Transverse colon (tissue), 4 donors: Measurements from ENCODE around the gene SLC6A1. TPM values are rescaled to one million over a fixed set of nuclear protein-coding genes. Genes with fewer than 3 reads are reported as not detected.
A peak's percentile ranks its signal among the peaks of the same experiment; 100 is the strongest.

Experiments used
- DNase-seq: peaks from one replicate; pipeline ENCODE4 v3.0.0-alpha.2; 2019
- H3K27ac ChIP-seq, 4 donors: fragments of 200-600 bp; sonication (generic); 2 replicates each; pipeline ENCODE4 v1.5.1; 2016 to 2018; ENCODE audit warnings: inconsistent platforms in 4 of 4
- H3K27me3 ChIP-seq: fragments of 200-600 bp; sonication (generic); 2 replicates; pipeline ENCODE4 v1.5.1; 2017; ENCODE audit warnings: inconsistent platforms
- H3K36me3 ChIP-seq, 4 donors: fragments of 200-600 bp; sonication (generic); 2 replicates each; pipeline ENCODE4 v1.5.1; 2017 to 2019; ENCODE audit warnings: inconsistent platforms in 4 of 4
- H3K4me1 ChIP-seq, 4 donors: fragments of 200-600 bp; sonication (generic); 2 replicates each; pipeline ENCODE4 v1.5.1; 2017 to 2020; ENCODE audit warnings: inconsistent platforms in 4 of 4
- H3K4me3 ChIP-seq, 4 donors: fragments of 200-600 bp; sonication (generic); 1 replicate in 1 of 4; 2 replicates in 3 of 4; pipeline versions ENCODE4 v1.5.1 to v1.6.1; 2017 to 2019; ENCODE audit warnings: inconsistent platforms in 4 of 4
- H3K9me3 ChIP-seq, 2 donors: fragments of 200-600 bp; sonication (generic); 2 replicates each; pipeline ENCODE4 v1.5.1; 2017 to 2019; ENCODE audit warnings: inconsistent platforms in 2 of 2
- CTCF ChIP-seq, 5 experiments: fragments of 200-600 bp in 3 of 5; fragments of 450-650 bp in 2 of 5; sonication (generic) in 3 of 5; IDR thresholded peaks; 1 replicate in 2 of 5; 2 replicates in 3 of 5; pipeline ENCODE4 v1.5.1; 2016 to 2017; ENCODE audit warnings: antibody characterized with exemption in 5 of 5, inconsistent platforms in 3 of 5, mild to moderate bottlenecking in 2 of 5, moderate library complexity in 1 of 5
- EP300 ChIP-seq: sonication (generic); formaldehyde crosslinking; IDR thresholded peaks from one replicate; pipeline ENCODE4 v1.6.1; 2017; ENCODE audit warnings: antibody characterized with exemption, low read depth
- POLR2A ChIP-seq: fragments of 450-650 bp; IDR thresholded peaks from one replicate; pipeline ENCODE4 v1.6.1; 2016; ENCODE audit warnings: antibody characterized with exemption, mild to moderate bottlenecking, moderate library complexity
- POLR2AphosphoS5 ChIP-seq, 3 donors: sonication (generic); formaldehyde crosslinking; IDR thresholded peaks; one replicate each; pipeline ENCODE4 v1.6.1; 2016; ENCODE audit warnings: antibody characterized with exemption in 3 of 3
- WGBS, 2 donors: methylation state at CpG; one replicate each; pipeline ENCODE4 v1.1.5; 2018; ENCODE audit warnings: low coverage in 1 of 2; 5-methylcytosine and 5-hydroxymethylcytosine counted together
- in situ Hi-C, 4 donors: fragments of 200-750 bp; cut with MboI; loops; one replicate each; pipeline versions ENCODE4 v1.15.0 to v1.15.1; 2017; ENCODE audit warnings: low sequenced_read_pairs in 3 of 4, low pct_ligation_motif_present in 1 of 4, low pct_unique_long_range_greater_than_20kb in 1 of 4
- intact Hi-C: fragments of 100-400 bp; cut with DNase I; formaldehyde crosslinking; loops from one replicate; pipeline ENCODE4 v1.15.1; 2023; ENCODE audit warnings: low total_unique reads
- total RNA-seq, 4 donors: library from RNA; depleted of rRNA; stranded (reverse); fragments of >200 nt; gene quantifications; one replicate each; pipeline ENCODE4 v1.1.0, GENCODE V29; 2016

Gene SLC6A1
- total RNA-seq, 4 donors from 2014 or later: 0.20 to 0.55 (median 0.48) TPM; not detected in 1

GRCh38 chr3:10948326-10948725, 44.2 kb upstream of the SLC6A1 start:
- in situ Hi-C loops (loop anchor here (10.0 to 25.0 kb wide), 2 partner anchors 106 to 389 kb away; no protein-coding TSS in a partner anchor), intact Hi-C loops (loop anchor here (5.0 kb wide), 1 partner anchor 109 kb away; no protein-coding TSS in a partner anchor)
- WGBS, 2 donors: 80 to 83% methylated on average over 4 to 6 of the region's 6 CpGs
- Histone ChIP-seq H3K27ac (no peak overlapping the region), H3K36me3 (no peaks in the 10 kb centered on the region), H3K4me3 (no peak overlapping the region), H3K9me3 (no peaks in the 10 kb centered on the region), H3K4me1 (no peaks in the 10 kb centered on the region), H3K27me3 (peaks cover 12% of the 10 kb centered on the region)
- no peak for DNase-seq
- TF ChIP-seq CTCF (IDR thresholded peaks at IDR 0.05) (no peak), POLR2AphosphoS5 (IDR thresholded peaks at IDR 0.05) (no peak), EP300 (no peak), POLR2A (no peak)

GRCh38 chr3:10949197-10949596, 43.4 kb upstream of the SLC6A1 start:
- Histone ChIP-seq H3K4me1 (no peaks in the 10 kb centered on the region), H3K36me3 (no peaks in the 10 kb centered on the region), H3K4me3 (no peak overlapping the region), H3K9me3 (no peaks in the 10 kb centered on the region), H3K27ac (no peak overlapping the region), H3K27me3 (peaks cover 12% of the 10 kb centered on the region)
- intact Hi-C loops (loop anchor here (5.0 kb wide), 1 partner anchor 108 kb away; no protein-coding TSS in a partner anchor), in situ Hi-C loops (loop anchor here (10.0 to 25.0 kb wide), 2 partner anchors 106 to 388 kb away; no protein-coding TSS in a partner anchor)
- WGBS, 2 donors: 58% methylated on average over 19 of the region's 19 CpGs; no CpG with 5 or more reads in 1 of the 2 donors
- no peak for TF ChIP-seq CTCF (IDR thresholded peaks at IDR 0.05)
- TF ChIP-seq POLR2A: no peak
- no peak for TF ChIP-seq POLR2AphosphoS5 (IDR thresholded peaks at IDR 0.05)
- TF ChIP-seq EP300: no peak
- DNase-seq: no peak

- H3K27ac ChIP-seq: no peak overlapping the region
- intact Hi-C loops (no loop called here), in situ Hi-C loops (loop anchor here in 1 of 4 donors (25.0 kb wide), 1 partner anchor 387 kb away; no protein-coding TSS in a partner anchor)
- TF ChIP-seq EP300: no peak
- TF ChIP-seq CTCF (IDR thresholded peaks at IDR 0.05): peak; percentile 23 to 53 (median 35)
- peaks cover 9% of the 10 kb centered on the region for H3K27me3 ChIP-seq
- H3K4me3 ChIP-seq: no peak overlapping the region
- H3K36me3 ChIP-seq: no peaks in the 10 kb centered on the region
- DNase-seq: no peak
- no peaks in the 10 kb centered on the region for H3K4me1 ChIP-seq
- 33 to 49% methylated on average over 4 to 12 of the region's 12 CpGs for WGBS, 2 donors
- no peaks in the 10 kb centered on the region for H3K9me3 ChIP-seq
Measured at GRCh38 chr3:10950476-10951294, 41.9 kb upstream of the SLC6A1 start.

- Histone ChIP-seq H3K9me3 (no peaks in the 10 kb centered on the region), H3K4me3 (no peak overlapping the region), H3K27ac (no peak overlapping the region), H3K27me3 (peaks cover 9% of the 10 kb centered on the region), H3K4me1 (no peaks in the 10 kb centered on the region), H3K36me3 (no peaks in the 10 kb centered on the region)
- in situ Hi-C loops: loop anchor here in 1 of 4 donors (25.0 kb wide), 1 partner anchor 386 kb away; no protein-coding TSS in a partner anchor
- intact Hi-C loops: no loop called here
- no peak for DNase-seq
- TF ChIP-seq CTCF (IDR thresholded peaks at IDR 0.05) (no peak), POLR2AphosphoS5 (IDR thresholded peaks at IDR 0.05) (no peak), EP300 (no peak), POLR2A (no peak)
- 75 to 79% methylated on average over 2 to 6 of the region's 7 CpGs for WGBS, 2 donors
Measured at GRCh38 chr3:10951295-10951926, 41.1 kb upstream of the SLC6A1 start.
